HG03045 (cell line): Measurements from ENCODE around the gene SCAMP3.
"Not testable (repeated sequence)": the region's sequence is repeated elsewhere in the genome, so short reads cannot be mapped to it uniquely, and the experiment has no call there.

Experiments
- ATAC-seq: cut with Tn5 transposase; IDR thresholded peaks from one replicate; pipeline ENCODE4 v1.9.1; 2021; ENCODE audit warnings: mild to moderate bottlenecking, moderate library complexity; ENCODE audit not compliant: unreplicated experiment

The SCAMP3 gene

GRCh38 chr1:155255243-155256007 is 6.7 kb downstream of the SCAMP3 start, which contains the start of gene ENTREP3:
Gene ENTREP3 (minus strand): TSS chr1:155255483. CDS start chr1:155254877, 606 bp downstream.
- ATAC-seq = peak; percentile 45

DNA sequence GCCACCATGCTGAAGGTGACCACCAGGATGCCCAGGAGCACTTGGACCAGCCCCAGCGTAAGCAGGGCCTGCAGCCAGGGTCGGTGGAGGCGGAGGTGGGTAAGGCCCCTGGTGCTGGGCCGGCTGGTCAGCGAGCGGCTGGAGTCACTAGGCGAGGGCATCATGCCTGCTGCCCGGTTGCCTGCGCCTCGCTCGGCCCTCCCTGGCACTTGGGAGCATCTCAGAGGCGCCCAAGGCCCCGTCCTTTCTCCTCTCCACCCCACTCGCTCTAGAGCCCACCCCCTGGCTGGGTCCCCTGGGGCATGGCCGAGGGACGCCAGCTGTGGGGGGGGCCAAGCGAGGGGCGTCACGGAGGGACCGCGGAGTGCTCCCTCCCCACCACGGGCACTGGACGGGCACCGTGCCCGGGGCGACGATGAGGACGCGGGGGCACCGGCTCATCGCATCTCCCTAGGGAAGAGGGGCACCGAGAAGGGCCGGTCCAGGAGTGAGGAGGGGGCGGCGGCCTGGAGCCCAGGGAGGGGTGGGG is 7.4 kb downstream of the SCAMP3 start:
- no peak for ATAC-seq

- ATAC-seq = no peak
Observed at GRCh38 chr1:155254228-155254713, 7.9 kb downstream of the SCAMP3 start.

GRCh38 chr1:155253797-155254196 is 8.4 kb downstream of the SCAMP3 start:
- ATAC-seq = no peak

DNA sequence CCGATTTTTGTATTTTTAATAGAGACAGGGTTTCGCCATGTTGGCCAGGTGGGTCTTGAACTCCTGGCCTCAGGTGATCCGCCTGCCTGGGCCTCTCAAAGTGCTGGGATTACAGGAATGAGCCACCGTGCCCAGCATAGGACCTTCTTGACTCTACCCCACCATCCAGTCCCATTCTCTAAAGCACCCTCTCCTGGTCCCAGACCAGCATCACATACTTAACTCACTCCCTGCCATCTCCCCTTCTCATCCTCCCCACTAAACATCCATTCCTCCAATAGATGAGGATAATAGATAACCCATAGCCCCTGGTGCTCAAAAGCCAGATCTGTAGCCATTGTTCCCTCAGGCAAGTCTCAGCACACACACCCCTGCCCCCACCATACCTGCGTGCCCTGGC is 9.0 kb downstream of the SCAMP3 start:
- no peak for ATAC-seq

- ATAC-seq = no peak
Observed at GRCh38 chr1:155251566-155251965, 10.6 kb downstream of the SCAMP3 start.

GRCh38 chr1:155250633-155251449 is 11.3 kb downstream of the SCAMP3 start:
- ATAC-seq = peak; percentile 82

- peak; percentile 8 for ATAC-seq
Observed at GRCh38 chr1:155250246-155250632, 11.9 kb downstream of the SCAMP3 start.

GRCh38 chr1:155247667-155248553 is 14.2 kb downstream of the SCAMP3 start:
- ATAC-seq = no peak

GRCh38 chr1:155246796-155247195 is 15.4 kb downstream of the SCAMP3 start:
- not testable (repeated sequence) for ATAC-seq

GRCh38 chr1:155245163-155245524 is 17.0 kb downstream of the SCAMP3 start:
- no peak for ATAC-seq

DNA sequence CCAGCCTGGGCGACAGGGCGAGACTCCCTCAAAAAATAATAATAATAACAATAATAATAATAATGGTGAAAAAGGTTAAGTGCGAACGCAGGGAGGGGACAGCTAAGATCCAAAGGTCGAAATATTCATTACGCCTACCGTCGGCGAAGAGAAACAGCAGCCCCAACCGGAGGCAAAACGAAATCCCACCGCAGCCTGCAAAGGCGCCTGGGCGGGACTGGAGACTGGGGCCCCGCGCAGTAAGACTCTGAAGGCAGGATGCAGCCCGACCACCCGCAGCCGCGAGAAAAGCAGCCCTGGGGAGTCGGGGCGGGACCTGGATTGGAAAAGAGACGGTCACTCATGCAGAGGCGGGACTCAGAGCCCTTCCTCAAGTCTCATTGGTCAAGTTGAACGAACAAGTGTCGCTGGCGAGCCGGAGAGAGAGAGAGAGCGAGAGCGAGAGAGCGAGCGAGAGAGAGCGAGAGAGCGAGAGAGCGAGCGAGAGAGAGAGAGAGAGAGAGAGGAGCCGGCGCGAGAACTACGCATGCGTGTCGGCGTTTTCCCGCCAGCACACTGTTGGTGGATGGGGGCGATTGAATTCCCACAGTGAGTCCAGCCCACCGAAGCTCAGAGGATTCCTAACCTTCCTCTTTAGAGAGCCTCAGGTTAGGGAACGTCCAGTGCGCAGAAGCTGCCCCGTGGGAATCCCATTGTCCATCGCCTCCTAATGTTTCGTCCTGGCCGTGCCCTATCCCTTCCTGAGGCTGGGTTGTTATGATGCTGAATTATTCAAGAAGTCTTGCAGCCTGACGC is 17.6 kb downstream of the SCAMP3 start:
- ATAC-seq = peak; percentile 83

DNA sequence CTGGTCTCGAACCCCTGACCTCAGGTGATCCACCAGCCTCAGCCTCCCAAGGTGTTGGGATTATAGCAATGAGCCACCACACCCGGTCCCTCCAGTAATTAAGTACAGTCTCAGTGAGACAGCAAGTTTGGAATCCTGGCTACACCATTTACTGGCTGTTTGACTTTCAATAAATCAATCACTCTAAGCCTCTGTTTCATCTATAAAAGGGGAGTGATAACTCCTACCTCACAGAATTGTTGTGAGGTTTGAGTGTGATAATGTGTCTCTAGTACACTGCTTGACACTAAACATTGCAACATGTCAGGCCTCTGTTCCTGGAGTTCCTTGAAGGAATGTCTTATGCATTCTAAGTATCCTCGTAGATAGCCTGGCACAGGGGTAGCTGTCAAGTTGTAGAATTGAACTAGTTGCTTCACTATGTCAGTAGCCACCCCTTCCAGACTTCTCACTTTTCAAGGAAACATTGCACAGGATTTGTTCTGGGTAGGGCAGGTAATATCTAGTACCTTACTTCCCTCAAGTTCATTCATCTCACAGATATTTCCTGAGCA is 19.3 kb downstream of the SCAMP3 start:
- ATAC-seq = no peak

DNA sequence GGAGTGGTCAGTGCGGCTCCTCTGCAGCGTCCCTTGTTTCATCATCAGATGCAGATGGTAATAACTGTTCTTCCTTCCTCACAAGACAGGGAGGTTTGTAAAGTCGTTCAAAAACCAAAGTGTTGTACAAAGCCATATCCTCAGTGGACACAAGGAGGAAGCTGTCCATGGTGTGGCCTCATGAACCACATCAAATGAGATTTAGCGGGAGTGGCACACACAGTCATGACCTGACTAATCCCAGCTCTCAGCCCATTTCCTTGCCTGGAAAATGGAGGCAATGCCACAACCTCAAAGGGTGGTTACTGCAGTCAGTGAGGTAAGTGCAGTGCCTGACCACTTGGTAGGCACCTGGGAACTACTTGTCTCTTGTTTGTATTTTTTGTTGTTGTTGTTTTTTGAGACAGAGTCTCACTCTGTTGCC is 20.3 kb downstream of the SCAMP3 start:
- ATAC-seq = no peak

DNA sequence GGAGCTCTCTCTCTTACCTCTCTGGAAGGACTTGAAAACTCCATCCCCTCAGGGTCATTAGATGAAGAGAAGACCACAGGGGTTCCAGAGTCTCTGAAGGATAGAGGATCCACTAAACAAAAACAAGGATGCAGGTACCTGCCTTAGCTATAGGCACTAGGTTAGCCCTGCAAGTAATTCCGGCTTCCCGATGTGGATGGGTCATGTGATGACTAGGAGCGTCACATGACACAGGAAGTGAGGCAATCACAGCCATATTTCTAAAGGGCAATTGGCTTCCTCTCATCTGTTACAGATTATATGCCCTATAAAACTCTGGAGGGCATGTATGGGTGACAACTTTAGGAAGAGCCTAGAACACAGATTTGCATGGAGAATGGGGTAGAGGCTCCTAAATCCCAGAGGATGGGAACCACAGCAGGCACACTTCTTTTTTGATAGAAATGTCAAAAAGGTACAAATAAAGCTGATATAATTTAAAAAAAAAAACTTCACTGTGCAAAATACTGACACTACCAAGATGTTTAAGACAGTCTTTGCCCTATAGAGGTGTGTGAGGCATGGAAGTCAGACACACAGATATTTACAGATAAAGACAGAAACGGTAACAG is 21.0 kb downstream of the SCAMP3 start:
- no peak for ATAC-seq

GRCh38 chr1:155236451-155236850 is 25.7 kb downstream of the SCAMP3 start:
- ATAC-seq = no peak

DNA sequence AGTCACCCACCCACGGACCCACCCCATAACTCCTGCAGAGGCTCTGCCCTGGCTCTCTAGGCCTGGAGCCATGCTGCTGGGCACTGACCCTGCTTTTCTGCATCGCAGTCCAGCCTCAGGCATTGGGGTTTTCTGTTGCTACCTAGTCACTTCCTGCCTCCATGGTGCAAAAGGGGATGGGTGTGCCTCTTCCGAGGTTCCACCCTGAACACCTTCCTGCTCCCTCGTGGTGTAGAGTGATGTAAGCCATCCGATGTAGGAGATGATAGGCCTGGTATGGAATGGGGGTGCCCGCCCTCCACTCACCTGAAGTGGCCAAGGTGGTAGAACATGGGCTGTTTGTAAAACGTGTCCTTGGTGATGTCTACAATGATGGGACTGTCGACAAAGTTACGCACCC is 26.8 kb downstream of the SCAMP3 start:
- not testable (repeated sequence) for ATAC-seq

DNA sequence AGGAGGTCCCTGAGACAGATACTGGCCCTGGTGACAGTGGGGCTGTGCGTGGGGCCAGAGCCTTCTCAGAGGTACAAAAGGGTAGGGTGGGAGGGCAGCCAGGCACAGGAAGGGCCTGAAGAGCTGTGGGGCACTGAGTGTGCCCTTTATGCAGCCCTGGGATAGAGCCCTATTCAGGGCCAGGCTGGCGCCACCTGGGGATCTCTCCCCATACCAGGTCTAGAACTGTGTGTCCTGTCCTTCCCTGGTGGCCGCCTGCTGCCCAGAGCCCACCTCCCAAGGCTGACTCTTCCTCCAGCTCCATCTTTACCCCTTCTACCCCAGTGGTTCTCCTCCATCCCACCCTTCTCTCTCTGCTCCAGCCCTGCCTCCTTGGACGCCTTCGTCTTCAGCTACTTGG is 28.7 kb downstream of the SCAMP3 start:
- not testable (repeated sequence) for ATAC-seq
